HCT116 (cell line): ENCODE results near the gene POMT1. TPM values are rescaled to one million over a fixed set of nuclear protein-coding genes. Genes with fewer than 3 reads are reported as not detected.

ENCODE experiments used
- ATAC-seq: fragments of 200-7000 bp; cut with Tn5 transposase; 2 replicates; pipeline ENCODE4 v1.9.1; 2020; ENCODE audit warnings: mild to moderate bottlenecking, moderate library complexity
- BruUV-seq: library from RNA; stranded (reverse); fragments of 400-500 nt; replicated peaks from 2 replicates; lab custom pipeline; 2021; lab: Mats Ljungman, UMichigan
- CTCF ChIA-PET: fragments of 300-600 bp; sonication (Branson Sonifier 250); formaldehyde crosslinking; loops from one replicate; lab custom pipeline; 2021; ENCODE audit warnings: antibody characterized with exemption; lab: Charles Lee
- POLR2A ChIA-PET: fragments of 300-600, 350-600 bp; sonication (Branson Sonifier 250); formaldehyde crosslinking; loops from one replicate; lab custom pipeline; 2021; ENCODE audit warnings: antibody characterized with exemption; lab: Charles Lee
- RAD21 ChIA-PET, 2 experiments: fragments of 300-600 bp; sonication (Branson Sonifier 250); formaldehyde crosslinking; loops; one replicate each; lab custom pipeline; 2023; ENCODE audit warnings: low total read pairs in 2 of 2; ENCODE audit not compliant: uncharacterized antibody in 2 of 2, unreplicated experiment in 2 of 2, low non-redundant PET in 1 of 2; lab: Charles Lee
- DNase-seq: peaks from one replicate; pipeline ENCODE4 v3.0.0-alpha.2; 2010; ENCODE audit warnings: low read depth, low spot score
- H2AFZ ChIP-seq: fragments of 200-600 bp; shearing (Covaris generic), sonication (generic); 2 replicates; pipeline ENCODE4 v1.6.1; 2017; ENCODE audit warnings: low read depth, mixed run types, mixed read lengths, antibody characterized with exemption, low read length; ENCODE audit not compliant: poor library complexity, severe bottlenecking
- H3K27ac ChIP-seq: 2 replicates; pipeline ENCODE4 v1.5.1; 2012; ENCODE audit warnings: low read depth, low read length
- H3K27me3 ChIP-seq: fragments of 200-600 bp; sonication (generic); 2 replicates; pipeline ENCODE4 v1.6.1; 2016; ENCODE audit warnings: mixed run types, low read length, mixed read lengths; ENCODE audit not compliant: insufficient read depth
- H3K36me3 ChIP-seq, 2 experiments: fragments of 200-500 bp in 1 of 2; fragments of 200-600 bp in 1 of 2; sonication (Bioruptor generic) in 1 of 2; sonication (generic) in 1 of 2; 2 replicates each; pipeline versions ENCODE4 v1.5.1 to v1.6.1; 2014 to 2016; ENCODE audit warnings: low read length in 2 of 2, inconsistent platforms in 1 of 2, mixed read lengths in 1 of 2, mixed run types in 1 of 2; ENCODE audit not compliant: insufficient read depth in 2 of 2, control insufficient read depth in 1 of 2
- H3K4me1 ChIP-seq, 2 experiments: fragments of 200-600 bp in 1 of 2; sonication (generic) in 1 of 2; 2 replicates each; pipeline versions ENCODE4 v1.5.1 to v1.6.1; 2012 to 2017; ENCODE audit warnings: low read length in 2 of 2, inconsistent platforms in 1 of 2, mild to moderate bottlenecking in 1 of 2, mixed read lengths in 1 of 2, mixed run types in 1 of 2, moderate library complexity in 1 of 2; ENCODE audit not compliant: insufficient read depth in 2 of 2, control insufficient read depth in 1 of 2
- H3K4me2 ChIP-seq: fragments of 200-600 bp; sonication (generic); 2 replicates; pipeline ENCODE4 v1.6.1; 2017; ENCODE audit warnings: mixed run types, low read length, mixed read lengths
- H3K4me3 ChIP-seq, 2 experiments: fragments of 200-600 bp in 1 of 2; sonication (generic) in 1 of 2; replicated peaks in 1 of 2; 2 replicates each; pipeline ENCODE4 v1.5.1; 2011 to 2016; ENCODE audit warnings: low read length in 2 of 2, control low read depth in 1 of 2, low read depth in 1 of 2, mild to moderate bottlenecking in 1 of 2, mixed read lengths in 1 of 2, mixed run types in 1 of 2
- H3K79me2 ChIP-seq: fragments of 200-600 bp; sonication (generic); 2 replicates; pipeline ENCODE4 v1.6.1; 2017; ENCODE audit warnings: mild to moderate bottlenecking, mixed run types, low read length, moderate library complexity, mixed read lengths; ENCODE audit not compliant: insufficient read depth
- H3K9ac ChIP-seq: fragments of 200-600 bp; sonication (generic); 2 replicates; pipeline ENCODE4 v1.6.1; 2016; ENCODE audit warnings: low read length, mixed read lengths
- H3K9me2 ChIP-seq: fragments of 200-600 bp; sonication (generic), shearing (Covaris generic); 2 replicates; pipeline ENCODE4 v1.6.1; 2017; ENCODE audit warnings: mixed run types, mild to moderate bottlenecking, moderate library complexity; ENCODE audit not compliant: insufficient read depth
- H3K9me3 ChIP-seq, 2 experiments: fragments of 200-500 bp in 1 of 2; fragments of 200-600 bp in 1 of 2; sonication (Bioruptor generic) in 1 of 2; sonication (generic) in 1 of 2; 2 replicates each; pipeline ENCODE4 v1.6.1; 2014 to 2017; ENCODE audit warnings: low read length in 2 of 2, mixed read lengths in 2 of 2, inconsistent platforms in 1 of 2, low read depth in 1 of 2, mild to moderate bottlenecking in 1 of 2, mixed run types in 1 of 2, moderate library complexity in 1 of 2; ENCODE audit not compliant: control insufficient read depth in 1 of 2, insufficient read depth in 1 of 2
- H4K20me1 ChIP-seq: fragments of 200-600 bp; sonication (generic), shearing (Covaris generic); 2 replicates; pipeline ENCODE4 v1.6.1; 2017; ENCODE audit warnings: mixed run types, mild to moderate bottlenecking, moderate library complexity; ENCODE audit not compliant: insufficient read depth
- CBX3 ChIP-seq: IDR thresholded peaks from 2 replicates; pipeline ENCODE4 v1.6.1; 2012; ENCODE audit warnings: low read depth
- YY1 ChIP-seq: IDR thresholded peaks from 2 replicates; pipeline ENCODE4 v1.6.1; 2011; ENCODE audit warnings: low read length, low read depth, moderate library complexity, mild to moderate bottlenecking; ENCODE audit not compliant: insufficient replicate concordance; ENCODE audit errors: extremely low read depth
- ZFX ChIP-seq: fragments of 450-650 bp; IDR thresholded peaks from 2 replicates; pipeline ENCODE4 v1.6.1; 2017
- intact Hi-C: fragments of 100-400 bp; cut with micrococcal nuclease; formaldehyde crosslinking; loops from 2 replicates; pipeline ENCODE4 v1.10.0; 2022
- total RNA-seq: library from RNA; stranded (reverse); gene quantifications from one replicate; pipeline ENCODE4 v1.2.1, GENCODE V29; 2021; ENCODE audit not compliant: unreplicated experiment
- TF ChIP-seq, protein P1 (sequence below), 3 experiments: fragments of 200-600 bp in 1 of 3; sonication (generic) in 1 of 3; IDR thresholded peaks in 2 of 3; conservative IDR thresholded peaks in 1 of 3; 2 replicates each; pipeline ENCODE4 v1.5.1; 2012 to 2017; ENCODE audit warnings: low read depth in 2 of 3, low read length in 2 of 3, antibody characterized with exemption in 1 of 3, borderline replicate concordance in 1 of 3, control low read depth in 1 of 3, mild to moderate bottlenecking in 1 of 3, mixed read lengths in 1 of 3, mixed run types in 1 of 3, moderate library complexity in 1 of 3; ENCODE audit not compliant: insufficient read depth in 1 of 3

Gene POMT1
- total RNA-seq, 1 experiment from 2014 or later = 21.4 TPM

DNA sequence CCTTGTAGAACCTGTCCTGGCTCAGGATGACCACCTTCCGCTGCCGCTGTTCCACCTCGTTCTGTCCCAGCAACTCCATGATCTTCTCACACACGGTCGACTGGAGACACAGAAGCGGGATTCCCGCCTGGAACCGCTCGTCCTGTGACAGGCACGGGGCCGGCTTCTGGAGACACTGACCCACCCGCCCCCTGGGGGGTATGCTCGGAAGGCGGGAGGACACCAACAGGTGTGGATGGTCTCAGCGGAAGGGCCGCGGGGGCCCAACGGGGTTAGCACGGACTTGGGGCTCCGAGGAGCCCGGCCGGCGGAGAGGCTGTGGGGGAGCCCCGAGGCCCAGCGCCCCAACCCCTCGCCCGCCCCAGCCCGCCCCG lies 27.8 kb downstream of the POMT1 start:
- no TSS peak for BruUV-seq
- ATAC-seq = peak; percentile 71
- Histone ChIP-seq H3K9me2 (no peaks in the 10 kb centered on the region), H3K4me2 (peak overlapping the region; percentile 90), H3K4me1 (peaks cover 0 to 13% of the 10 kb centered on the region in 2 experiments; a peak in 1 of 4 replicates), H4K20me1 (no peaks in the 10 kb centered on the region), H3K9me3 (no peaks in the 10 kb centered on the region), H3K79me2 (peaks cover 11% of the 10 kb centered on the region; the same call in 1 of the 2 replicates), H2AFZ (no peak overlapping the region), H3K36me3 (peaks cover 4 to 15% of the 10 kb centered on the region in 2 experiments; a peak in 3 of 4 replicates), H3K9ac (peak overlapping the region; percentile 68), H3K27ac (peak overlapping the region; percentile 49), H3K4me3 (peak overlapping the region; percentile 65 to 75), H3K27me3 (no peaks in the 10 kb centered on the region)
- TF ChIP-seq CBX3 = no peak
- TF ChIP-seq, protein P1, sequence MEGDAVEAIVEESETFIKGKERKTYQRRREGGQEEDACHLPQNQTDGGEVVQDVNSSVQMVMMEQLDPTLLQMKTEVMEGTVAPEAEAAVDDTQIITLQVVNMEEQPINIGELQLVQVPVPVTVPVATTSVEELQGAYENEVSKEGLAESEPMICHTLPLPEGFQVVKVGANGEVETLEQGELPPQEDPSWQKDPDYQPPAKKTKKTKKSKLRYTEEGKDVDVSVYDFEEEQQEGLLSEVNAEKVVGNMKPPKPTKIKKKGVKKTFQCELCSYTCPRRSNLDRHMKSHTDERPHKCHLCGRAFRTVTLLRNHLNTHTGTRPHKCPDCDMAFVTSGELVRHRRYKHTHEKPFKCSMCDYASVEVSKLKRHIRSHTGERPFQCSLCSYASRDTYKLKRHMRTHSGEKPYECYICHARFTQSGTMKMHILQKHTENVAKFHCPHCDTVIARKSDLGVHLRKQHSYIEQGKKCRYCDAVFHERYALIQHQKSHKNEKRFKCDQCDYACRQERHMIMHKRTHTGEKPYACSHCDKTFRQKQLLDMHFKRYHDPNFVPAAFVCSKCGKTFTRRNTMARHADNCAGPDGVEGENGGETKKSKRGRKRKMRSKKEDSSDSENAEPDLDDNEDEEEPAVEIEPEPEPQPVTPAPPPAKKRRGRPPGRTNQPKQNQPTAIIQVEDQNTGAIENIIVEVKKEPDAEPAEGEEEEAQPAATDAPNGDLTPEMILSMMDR (IDR thresholded peaks at IDR 0.05 in 2 of 3, conservative IDR thresholded peaks at IDR 0.05 in 1 of 3; ENCODE audit: borderline replicate concordance in 1 of 3, insufficient read depth in 1 of 3, low read depth in 2 of 3, low read length in 2 of 3) = peak in 2 of 3 experiments; percentile 21 to 31; a peak in 3 of 6 replicates
- RAD21 ChIA-PET = no interaction called here
- POLR2A ChIA-PET = no interaction called here
- CTCF ChIA-PET = no interaction called here
- intact Hi-C loops = no loop called here
- DNase-seq = no peak

DNA sequence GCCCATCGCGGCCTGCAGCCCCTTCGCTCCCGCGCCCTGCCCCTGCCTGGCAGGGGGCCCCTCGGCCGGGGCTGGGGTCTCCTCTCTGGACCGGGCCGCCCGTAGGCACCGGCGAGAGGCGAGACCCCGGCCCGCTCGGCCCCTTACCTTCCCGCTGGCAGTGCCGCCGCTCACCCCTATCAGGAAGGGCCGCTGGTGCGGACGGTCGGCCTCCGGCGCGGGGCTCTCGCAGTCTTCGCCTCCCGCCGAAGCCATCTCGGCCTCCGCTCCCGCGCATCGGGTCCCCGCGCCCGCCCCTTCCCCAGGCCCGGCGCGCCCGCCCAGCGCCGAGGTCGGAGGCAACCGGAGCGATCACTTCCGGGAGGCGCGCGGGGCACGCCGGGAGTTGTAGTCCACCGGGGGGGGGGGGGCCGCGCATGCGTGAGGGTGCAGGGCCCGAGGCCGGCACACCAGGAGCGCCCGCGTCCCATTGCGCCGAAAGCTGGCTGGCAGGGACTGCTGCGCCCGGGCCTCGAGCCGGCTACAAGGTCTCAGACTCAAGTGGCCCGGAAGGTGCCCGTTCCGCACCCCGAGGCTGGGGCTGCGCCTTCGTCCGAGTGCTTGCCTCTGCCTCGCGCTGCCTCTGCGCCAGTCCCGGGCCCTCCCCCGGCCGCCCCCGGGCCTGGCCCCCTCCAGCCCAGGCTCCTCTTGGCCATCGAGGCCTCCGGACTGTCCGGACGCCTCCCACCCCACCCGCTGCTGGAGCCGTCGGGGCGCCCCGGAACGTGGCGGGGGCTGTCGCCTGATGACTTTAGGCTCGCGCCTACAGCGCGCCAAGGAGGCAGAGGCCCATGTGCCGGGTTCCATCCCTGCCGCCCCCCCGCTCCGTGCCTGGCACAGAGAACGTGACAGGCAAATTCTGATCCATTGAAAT lies 28.5 kb downstream of the POMT1 start, which contains the start of gene UCK1:
Gene UCK1, minus strand, starts transcription at position 344 of the 913 bp plus-strand sequence. Its CDS starts 89 bp downstream, at position 255.
- Histone ChIP-seq H3K27ac (peak within 1 kb of the TSS; percentile 49), H3K79me2 (peaks cover 11% of the 10 kb centered on the region; the same call in 1 of the 2 replicates), H3K4me1 (peaks cover 0 to 13% of the 10 kb centered on the region in 2 experiments; a peak in 1 of 4 replicates), H3K4me2 (peak within 1 kb of the TSS; percentile 90), H3K36me3 (peaks cover 4 to 15% of the 10 kb centered on the region in 2 experiments; a peak in 3 of 4 replicates), H3K9ac (peak within 1 kb of the TSS; percentile 68), H3K9me3 (no peaks in the 10 kb centered on the region), H2AFZ (no peak within 1 kb of the TSS), H4K20me1 (no peaks in the 10 kb centered on the region), H3K9me2 (no peaks in the 10 kb centered on the region), H3K4me3 (peak within 1 kb of the TSS; percentile 65 to 75), H3K27me3 (no peaks in the 10 kb centered on the region)
- RAD21 ChIA-PET = interaction anchor here in 1 of 2 experiments (0.9 kb wide), 1 partner anchor 182 kb away, joined by 3 read pairs; no protein-coding TSS in a partner anchor
- intact Hi-C loops = no loop called here
- CTCF ChIA-PET = no interaction called here
- ATAC-seq (peak; percentile 92), DNase-seq (peak; percentile 27)
- BruUV-seq = no TSS peak
- TF ChIP-seq YY1 (no peak), ZFX (peak; percentile 87)
- TF ChIP-seq, protein P1 (IDR thresholded peaks at IDR 0.05 in 2 of 3, conservative IDR thresholded peaks at IDR 0.05 in 1 of 3; ENCODE audit: borderline replicate concordance in 1 of 3, insufficient read depth in 1 of 3, low read depth in 2 of 3, low read length in 2 of 3) = no peak
- POLR2A ChIA-PET = no interaction called here
